Adipocyte (in vitro differentiated cells): ENCODE results near the gene BPIFA1.

Experiments
- DNase-seq: peaks from one replicate; pipeline ENCODE4 v3.0.0-alpha.2; 2015; ENCODE audit warnings: low read depth
- H3K27me3 ChIP-seq: replicated peaks from 2 replicates; pipeline ENCODE4 v1.7.0; 2013; ENCODE audit warnings: mild to moderate bottlenecking, low read length, moderate library complexity; ENCODE audit not compliant: control insufficient read depth, insufficient read depth
- H3K36me3 ChIP-seq: 2 replicates; pipeline ENCODE4 v1.7.0; 2013; ENCODE audit warnings: low read length, mild to moderate bottlenecking, moderate library complexity; ENCODE audit not compliant: control insufficient read depth, insufficient read depth, severe bottlenecking
- H3K4me1 ChIP-seq: 2 replicates; pipeline ENCODE4 v1.7.0; 2013; ENCODE audit warnings: mild to moderate bottlenecking, low read length, moderate library complexity; ENCODE audit not compliant: control insufficient read depth, insufficient read depth
- H3K4me3 ChIP-seq: 2 replicates; pipeline ENCODE4 v1.7.0; 2013; ENCODE audit warnings: mild to moderate bottlenecking, low read length, moderate library complexity
- H3K9ac ChIP-seq: 2 replicates; pipeline ENCODE4 v1.7.0; 2013; ENCODE audit warnings: mild to moderate bottlenecking, low read length, moderate library complexity
- H3K9me3 ChIP-seq: 2 replicates; pipeline ENCODE4 v1.7.0; 2013; ENCODE audit warnings: mild to moderate bottlenecking, low read length, moderate library complexity; ENCODE audit not compliant: control insufficient read depth

BPIFA1 gene

GRCh38 chr20:33280000-33280680 lies 44.3 kb downstream of the BPIFA1 start:
- Histone ChIP-seq H3K4me3 (no peak overlapping the region), H3K9me3 (no peaks in the 10 kb centered on the region), H3K36me3 (no peaks in the 10 kb centered on the region), H3K9ac (no peak overlapping the region), H3K27me3 (peaks cover 28% of the 10 kb centered on the region), H3K4me1 (peaks cover 25% of the 10 kb centered on the region)
- no peak for DNase-seq

GRCh38 chr20:33280775-33281174 lies 45.0 kb downstream of the BPIFA1 start:
- no peak overlapping the region for H3K4me3 ChIP-seq
- no peaks in the 10 kb centered on the region for H3K9me3 ChIP-seq
- peaks cover 25% of the 10 kb centered on the region for H3K4me1 ChIP-seq
- DNase-seq = no peak
- H3K9ac ChIP-seq = no peak overlapping the region
- peaks cover 31% of the 10 kb centered on the region for H3K27me3 ChIP-seq
- H3K36me3 ChIP-seq = no peaks in the 10 kb centered on the region

GRCh38 chr20:33281550-33282146 lies 45.9 kb downstream of the BPIFA1 start:
- H3K36me3 ChIP-seq = no peaks in the 10 kb centered on the region
- H3K4me3 ChIP-seq = no peak overlapping the region
- peaks cover 25% of the 10 kb centered on the region for H3K4me1 ChIP-seq
- no peaks in the 10 kb centered on the region for H3K9me3 ChIP-seq
- H3K27me3 ChIP-seq = peaks cover 33% of the 10 kb centered on the region
- DNase-seq = no peak
- no peak overlapping the region for H3K9ac ChIP-seq

GRCh38 chr20:33282196-33282934 lies 46.6 kb downstream of the BPIFA1 start:
- peaks cover 2% of the 10 kb centered on the region for H3K9me3 ChIP-seq
- peaks cover 37% of the 10 kb centered on the region for H3K27me3 ChIP-seq
- peaks cover 24% of the 10 kb centered on the region for H3K4me1 ChIP-seq
- no peak overlapping the region for H3K9ac ChIP-seq
- H3K4me3 ChIP-seq = no peak overlapping the region
- H3K36me3 ChIP-seq = no peaks in the 10 kb centered on the region
- no peak for DNase-seq

- Histone ChIP-seq H3K4me1 (peaks cover 17% of the 10 kb centered on the region), H3K9me3 (peaks cover 8% of the 10 kb centered on the region), H3K4me3 (no peak within 1 kb of the TSS), H3K27me3 (peaks cover 40% of the 10 kb centered on the region), H3K36me3 (no peaks in the 10 kb centered on the region), H3K9ac (no peak within 1 kb of the TSS)
- no peak for DNase-seq
Measured at GRCh38 chr20:33282991-33283555, 47.3 kb downstream of the BPIFA1 start, which contains the start of gene BPIFB1. TSS of gene BPIFB1 (plus strand) at chr20:33283214. CDS start at chr20:33286074, 2,860 bp downstream.

- Histone ChIP-seq H3K9me3 (peaks cover 8% of the 10 kb centered on the region), H3K27me3 (peaks cover 46% of the 10 kb centered on the region), H3K9ac (no peak overlapping the region), H3K4me1 (peaks cover 4% of the 10 kb centered on the region), H3K4me3 (no peak overlapping the region), H3K36me3 (no peaks in the 10 kb centered on the region)
- no peak for DNase-seq
Measured at GRCh38 chr20:33284284-33284683, 48.5 kb downstream of the BPIFA1 start.

GRCh38 chr20:33284937-33285336 lies 49.1 kb downstream of the BPIFA1 start:
- Histone ChIP-seq H3K27me3 (peaks cover 41% of the 10 kb centered on the region), H3K4me3 (no peak overlapping the region), H3K36me3 (no peaks in the 10 kb centered on the region), H3K9ac (no peak overlapping the region), H3K9me3 (peaks cover 8% of the 10 kb centered on the region), H3K4me1 (peaks cover 6% of the 10 kb centered on the region)
- no peak for DNase-seq

- no peak overlapping the region for H3K9ac ChIP-seq
- peaks cover 41% of the 10 kb centered on the region for H3K27me3 ChIP-seq
- peaks cover 16% of the 10 kb centered on the region for H3K4me1 ChIP-seq
- peaks cover 8% of the 10 kb centered on the region for H3K9me3 ChIP-seq
- no peak for DNase-seq
- no peak overlapping the region for H3K4me3 ChIP-seq
- no peaks in the 10 kb centered on the region for H3K36me3 ChIP-seq
Measured at GRCh38 chr20:33285861-33286495, 50.2 kb downstream of the BPIFA1 start.

GRCh38 chr20:33287884-33288283 lies 52.1 kb downstream of the BPIFA1 start:
- DNase-seq = no peak
- Histone ChIP-seq H3K4me1 (peaks cover 16% of the 10 kb centered on the region), H3K9me3 (peaks cover 8% of the 10 kb centered on the region), H3K4me3 (no peak overlapping the region), H3K9ac (no peak overlapping the region), H3K36me3 (no peaks in the 10 kb centered on the region), H3K27me3 (peaks cover 41% of the 10 kb centered on the region)

- no peak overlapping the region for H3K4me3 ChIP-seq
- peaks cover 8% of the 10 kb centered on the region for H3K9me3 ChIP-seq
- peaks cover 16% of the 10 kb centered on the region for H3K4me1 ChIP-seq
- H3K27me3 ChIP-seq = peaks cover 14% of the 10 kb centered on the region
- no peaks in the 10 kb centered on the region for H3K36me3 ChIP-seq
- DNase-seq = no peak
- H3K9ac ChIP-seq = no peak overlapping the region
Measured at GRCh38 chr20:33290852-33291251, 55.1 kb downstream of the BPIFA1 start.

GRCh38 chr20:33291416-33291815 lies 55.6 kb downstream of the BPIFA1 start:
- H3K27me3 ChIP-seq = peaks cover 13% of the 10 kb centered on the region
- H3K9me3 ChIP-seq = peaks cover 8% of the 10 kb centered on the region
- H3K4me3 ChIP-seq = no peak overlapping the region
- H3K9ac ChIP-seq = no peak overlapping the region
- DNase-seq = no peak
- no peaks in the 10 kb centered on the region for H3K36me3 ChIP-seq
- H3K4me1 ChIP-seq = peaks cover 22% of the 10 kb centered on the region
